ENCODE data around the gene EXOC6B.
"Not testable (repeated sequence)": the region's sequence is repeated elsewhere in the genome, so short reads cannot be mapped to it uniquely, and the experiment has no call there.

DNA sequence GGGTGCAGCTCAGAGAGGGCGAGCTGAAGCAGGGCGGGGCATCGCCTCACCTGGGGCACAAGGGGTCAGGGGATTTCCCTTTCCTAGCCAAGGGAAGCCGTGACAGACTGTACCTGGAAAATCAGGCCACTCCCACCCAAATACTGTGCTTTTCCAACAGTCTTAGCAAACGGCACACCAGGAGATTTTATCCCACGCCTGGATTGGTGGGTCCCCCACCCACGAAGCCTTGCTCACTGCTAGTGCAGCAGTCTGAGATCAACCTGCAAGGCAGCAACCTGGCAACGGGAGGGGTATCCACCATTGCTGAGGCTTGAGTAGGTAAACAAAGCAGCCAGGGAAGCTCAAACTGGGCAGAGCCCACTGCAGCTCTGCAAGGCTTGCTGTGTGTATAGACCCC, 184.6 kb downstream of the EXOC6B start:
- not testable (repeated sequence) for TF ChIP-seq ZNF132 (tag by site-specific recombination; IDR thresholded peaks at IDR 0.05; ENCODE audit: borderline replicate concordance); ZNF274 (IDR thresholded peaks at IDR 0.05; ENCODE audit: low read length); ZNF274 (tag by site-specific recombination; IDR thresholded peaks at IDR 0.05; ENCODE audit: borderline replicate concordance); ZNF184 (tag by site-specific recombination; IDR thresholded peaks at IDR 0.05); ZNF670 (tag by site-specific recombination; IDR thresholded peaks at IDR 0.05; ENCODE audit: low read depth); ZNF138 (tag by site-specific recombination; IDR thresholded peaks at IDR 0.05; ENCODE audit: borderline replicate concordance); ZNF514 (tag by site-specific recombination; IDR thresholded peaks at IDR 0.05); ZNF404 (tag by site-specific recombination; IDR thresholded peaks at IDR 0.05); ZNF677 (tag by site-specific recombination; IDR thresholded peaks at IDR 0.05); ZNF707 (tag by site-specific recombination; IDR thresholded peaks at IDR 0.05); ZIC2 (tag by site-specific recombination; IDR thresholded peaks at IDR 0.05); ZNF785 (tag by site-specific recombination; IDR thresholded peaks at IDR 0.05); KLF10 (tag by site-specific recombination; IDR thresholded peaks at IDR 0.05)
- TF ChIP-seq, protein P1, sequence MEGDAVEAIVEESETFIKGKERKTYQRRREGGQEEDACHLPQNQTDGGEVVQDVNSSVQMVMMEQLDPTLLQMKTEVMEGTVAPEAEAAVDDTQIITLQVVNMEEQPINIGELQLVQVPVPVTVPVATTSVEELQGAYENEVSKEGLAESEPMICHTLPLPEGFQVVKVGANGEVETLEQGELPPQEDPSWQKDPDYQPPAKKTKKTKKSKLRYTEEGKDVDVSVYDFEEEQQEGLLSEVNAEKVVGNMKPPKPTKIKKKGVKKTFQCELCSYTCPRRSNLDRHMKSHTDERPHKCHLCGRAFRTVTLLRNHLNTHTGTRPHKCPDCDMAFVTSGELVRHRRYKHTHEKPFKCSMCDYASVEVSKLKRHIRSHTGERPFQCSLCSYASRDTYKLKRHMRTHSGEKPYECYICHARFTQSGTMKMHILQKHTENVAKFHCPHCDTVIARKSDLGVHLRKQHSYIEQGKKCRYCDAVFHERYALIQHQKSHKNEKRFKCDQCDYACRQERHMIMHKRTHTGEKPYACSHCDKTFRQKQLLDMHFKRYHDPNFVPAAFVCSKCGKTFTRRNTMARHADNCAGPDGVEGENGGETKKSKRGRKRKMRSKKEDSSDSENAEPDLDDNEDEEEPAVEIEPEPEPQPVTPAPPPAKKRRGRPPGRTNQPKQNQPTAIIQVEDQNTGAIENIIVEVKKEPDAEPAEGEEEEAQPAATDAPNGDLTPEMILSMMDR (tag by site-specific recombination; IDR thresholded peaks at IDR 0.05): not testable (repeated sequence)
- TF ChIP-seq, protein P2, sequence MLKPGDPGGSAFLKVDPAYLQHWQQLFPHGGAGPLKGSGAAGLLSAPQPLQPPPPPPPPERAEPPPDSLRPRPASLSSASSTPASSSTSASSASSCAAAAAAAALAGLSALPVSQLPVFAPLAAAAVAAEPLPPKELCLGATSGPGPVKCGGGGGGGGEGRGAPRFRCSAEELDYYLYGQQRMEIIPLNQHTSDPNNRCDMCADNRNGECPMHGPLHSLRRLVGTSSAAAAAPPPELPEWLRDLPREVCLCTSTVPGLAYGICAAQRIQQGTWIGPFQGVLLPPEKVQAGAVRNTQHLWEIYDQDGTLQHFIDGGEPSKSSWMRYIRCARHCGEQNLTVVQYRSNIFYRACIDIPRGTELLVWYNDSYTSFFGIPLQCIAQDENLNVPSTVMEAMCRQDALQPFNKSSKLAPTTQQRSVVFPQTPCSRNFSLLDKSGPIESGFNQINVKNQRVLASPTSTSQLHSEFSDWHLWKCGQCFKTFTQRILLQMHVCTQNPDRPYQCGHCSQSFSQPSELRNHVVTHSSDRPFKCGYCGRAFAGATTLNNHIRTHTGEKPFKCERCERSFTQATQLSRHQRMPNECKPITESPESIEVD (tag by site-specific recombination; IDR thresholded peaks at IDR 0.05): not testable (repeated sequence)
